A673 (cell line): ENCODE data around the gene KCMF1.

Experiments used
- EZH2 ChIP-seq: fragments of 200-600 bp; sonication (generic); IDR thresholded peaks from 2 replicates; pipeline ENCODE4 v1.6.1; 2017; ENCODE audit warnings: borderline replicate concordance, low read depth, mild to moderate bottlenecking, mixed read lengths, antibody characterized with exemption, low read length; ENCODE audit not compliant: poor library complexity, severe bottlenecking
- TF ChIP-seq, protein P1 (sequence below): fragments of 300-800, 200-600 bp; sonication (generic); conservative IDR thresholded peaks from 2 replicates; pipeline ENCODE4 v1.5.1; 2017; ENCODE audit warnings: low read depth, mild to moderate bottlenecking, antibody characterized with exemption, low read length, moderate library complexity, mixed read lengths

DNA sequence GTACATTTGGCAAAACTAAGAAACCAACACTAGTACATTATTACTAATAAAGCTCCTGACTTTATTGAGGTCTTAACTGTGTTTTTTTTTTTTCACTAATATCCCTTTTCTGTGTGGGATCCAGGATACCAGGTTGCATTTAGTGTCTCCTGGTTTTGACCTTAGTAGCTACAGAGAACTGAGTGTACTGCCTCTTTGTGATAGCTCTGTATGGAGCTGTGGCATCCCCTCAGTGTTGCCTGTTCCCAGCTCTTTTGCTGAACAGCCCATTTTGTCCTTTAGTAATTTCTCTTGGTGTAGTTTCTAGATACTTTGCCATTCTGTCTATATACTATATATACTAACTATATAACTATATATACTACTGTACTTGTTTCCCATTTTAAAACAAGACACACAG, 31.6 kb downstream of the KCMF1 start:
- TF ChIP-seq, protein P1, sequence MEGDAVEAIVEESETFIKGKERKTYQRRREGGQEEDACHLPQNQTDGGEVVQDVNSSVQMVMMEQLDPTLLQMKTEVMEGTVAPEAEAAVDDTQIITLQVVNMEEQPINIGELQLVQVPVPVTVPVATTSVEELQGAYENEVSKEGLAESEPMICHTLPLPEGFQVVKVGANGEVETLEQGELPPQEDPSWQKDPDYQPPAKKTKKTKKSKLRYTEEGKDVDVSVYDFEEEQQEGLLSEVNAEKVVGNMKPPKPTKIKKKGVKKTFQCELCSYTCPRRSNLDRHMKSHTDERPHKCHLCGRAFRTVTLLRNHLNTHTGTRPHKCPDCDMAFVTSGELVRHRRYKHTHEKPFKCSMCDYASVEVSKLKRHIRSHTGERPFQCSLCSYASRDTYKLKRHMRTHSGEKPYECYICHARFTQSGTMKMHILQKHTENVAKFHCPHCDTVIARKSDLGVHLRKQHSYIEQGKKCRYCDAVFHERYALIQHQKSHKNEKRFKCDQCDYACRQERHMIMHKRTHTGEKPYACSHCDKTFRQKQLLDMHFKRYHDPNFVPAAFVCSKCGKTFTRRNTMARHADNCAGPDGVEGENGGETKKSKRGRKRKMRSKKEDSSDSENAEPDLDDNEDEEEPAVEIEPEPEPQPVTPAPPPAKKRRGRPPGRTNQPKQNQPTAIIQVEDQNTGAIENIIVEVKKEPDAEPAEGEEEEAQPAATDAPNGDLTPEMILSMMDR = no peak
- no peak for TF ChIP-seq EZH2
